NCI-H2227 (cell line): ENCODE data around the gene DAPK1.

ENCODE experiments used
- DNase-seq: peaks from one replicate; lab custom pipeline; 2025; ENCODE audit not compliant: unreplicated experiment; lab: John Stamatoyannopoulos, UW

The DAPK1 gene

DNA sequence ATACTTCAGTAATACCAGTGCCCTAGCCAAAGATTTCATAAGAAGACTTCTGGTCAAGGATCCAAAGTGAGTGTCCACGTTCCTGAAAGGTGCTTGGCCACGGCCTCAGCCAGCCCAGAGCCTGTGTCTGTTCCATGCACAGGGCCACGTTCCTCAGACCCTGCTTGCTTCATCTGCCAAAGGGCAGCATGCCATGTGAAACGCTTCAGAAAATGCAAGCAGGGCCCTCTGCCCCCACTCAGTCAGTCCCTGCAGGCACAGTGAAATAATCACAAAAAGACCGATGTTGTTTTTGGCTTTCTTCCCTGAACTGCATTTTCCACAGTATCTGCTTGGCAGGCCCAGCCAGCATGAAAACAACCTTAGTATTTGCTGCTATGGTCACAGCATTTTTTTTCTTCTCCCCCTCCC lies 142.7 kb downstream of the DAPK1 start:
- no peak for DNase-seq

DNA sequence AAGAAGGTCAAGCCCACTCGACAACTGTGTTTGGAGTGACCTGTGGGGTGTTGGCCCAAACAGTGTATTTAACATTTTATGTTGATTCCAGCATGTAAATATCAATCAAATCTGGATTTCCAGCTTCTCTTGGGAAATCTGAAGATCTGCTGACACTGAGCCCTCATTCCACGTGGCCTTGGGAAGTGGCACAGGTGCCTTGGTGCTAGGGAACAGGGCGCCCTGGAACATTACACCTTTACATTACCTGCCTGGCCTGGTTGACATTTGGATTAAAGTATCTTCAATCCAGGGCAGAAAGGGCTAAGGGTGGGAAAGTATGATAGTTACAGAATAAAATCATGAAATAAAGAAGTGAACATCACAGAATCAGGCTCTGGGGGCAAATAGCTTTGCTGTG lies 143.4 kb downstream of the DAPK1 start:
- no peak for DNase-seq

DNA sequence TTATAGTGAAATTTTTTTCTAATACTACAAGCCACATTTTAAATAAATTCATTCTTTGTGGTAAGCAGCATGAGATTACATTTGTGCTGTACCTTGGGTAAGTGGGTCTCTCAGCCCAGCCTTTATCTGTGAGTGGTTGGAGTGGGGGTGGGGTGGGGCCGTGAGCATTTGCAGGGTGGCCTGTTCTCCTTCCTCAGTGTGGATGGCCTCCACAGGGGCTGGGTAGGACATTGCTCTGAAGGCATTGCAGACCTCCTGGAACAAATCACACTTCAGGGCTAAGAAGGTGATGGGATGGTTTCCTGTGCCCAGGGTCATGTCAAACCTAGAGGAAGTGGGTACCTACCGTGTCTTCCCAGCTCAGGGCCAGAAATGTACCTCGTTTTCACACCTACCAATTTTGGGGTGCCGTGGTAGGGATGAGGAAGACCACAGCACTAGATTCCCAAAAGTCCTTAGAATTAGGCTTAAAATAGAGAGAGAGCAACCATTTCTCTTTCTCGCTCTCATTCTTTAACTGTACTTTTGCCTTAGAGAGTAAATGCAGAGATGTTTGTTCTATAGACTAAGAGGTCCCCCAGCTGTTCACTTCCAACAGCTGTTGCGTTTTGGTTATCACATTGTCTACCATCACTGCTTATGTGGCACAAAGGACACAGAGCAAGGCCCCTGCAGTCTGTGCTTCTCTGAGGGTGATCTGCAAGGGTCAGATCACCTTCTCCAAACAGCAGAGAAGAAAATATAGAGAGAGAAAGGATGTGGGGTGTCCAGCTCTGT lies 144.9 kb downstream of the DAPK1 start:
- no peak for DNase-seq

DNA sequence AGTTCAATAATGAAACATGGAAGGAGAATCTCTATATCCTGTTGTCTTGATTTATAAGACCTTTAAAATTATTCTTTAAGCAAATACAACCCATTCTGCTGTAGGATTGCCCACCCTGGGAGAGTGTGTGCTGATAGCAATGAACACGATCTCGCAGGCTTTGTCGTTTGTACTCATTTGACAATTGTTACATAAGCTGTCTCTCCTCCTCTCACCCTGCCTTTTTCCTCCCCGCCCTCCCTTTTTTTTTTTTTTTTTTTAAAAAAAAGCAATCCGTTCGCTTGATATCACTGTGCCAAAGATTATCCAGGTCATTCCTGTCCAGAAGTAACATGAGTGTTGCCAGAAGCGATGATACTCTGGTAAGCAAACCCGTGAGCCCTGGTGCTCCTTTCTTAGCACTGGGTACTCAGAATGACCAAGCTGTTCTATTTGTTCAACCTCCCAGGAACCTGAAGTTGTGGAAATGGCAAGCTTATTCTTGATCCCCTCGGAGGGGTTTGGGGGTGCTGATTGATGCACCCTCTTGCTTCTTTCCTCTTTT lies 145.5 kb downstream of the DAPK1 start:
- no peak for DNase-seq

DNA sequence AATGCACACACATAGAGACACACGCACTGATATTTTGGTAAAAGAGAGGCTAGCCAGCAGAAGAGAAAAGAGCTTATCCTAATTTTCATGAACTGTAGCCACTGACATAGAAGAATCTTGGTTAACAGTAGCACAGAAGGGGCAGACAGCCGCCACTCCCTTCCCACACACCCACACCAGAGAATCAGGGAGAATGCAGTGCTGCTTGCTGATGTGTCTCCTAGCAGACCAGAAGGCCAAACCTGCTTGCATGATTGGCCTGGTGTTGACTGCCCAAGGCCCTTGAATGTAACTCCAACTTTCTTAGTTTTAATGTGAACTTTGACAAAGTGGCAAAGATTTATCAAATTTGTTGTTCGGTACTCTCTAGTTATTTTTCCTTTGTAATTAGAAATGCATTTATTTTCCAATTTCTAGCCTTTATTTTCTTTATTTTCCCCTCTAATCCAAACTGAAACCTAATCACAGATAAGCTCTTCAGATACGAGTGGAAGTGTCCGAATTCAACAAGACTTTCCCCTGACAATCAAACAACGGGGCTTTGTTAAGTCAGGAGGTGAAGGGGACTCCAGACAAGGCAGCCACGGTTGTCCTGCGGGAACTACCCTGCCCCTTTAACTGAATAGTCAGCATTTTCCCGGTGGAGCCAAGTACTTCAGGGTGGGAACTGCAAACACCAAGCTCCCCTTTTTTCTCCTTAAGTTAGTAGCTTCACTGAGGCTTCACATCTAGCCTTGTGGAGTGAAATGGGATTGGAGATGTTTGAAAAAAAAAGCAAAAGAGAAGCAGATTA lies 146.3 kb downstream of the DAPK1 start:
- no peak for DNase-seq

DNA sequence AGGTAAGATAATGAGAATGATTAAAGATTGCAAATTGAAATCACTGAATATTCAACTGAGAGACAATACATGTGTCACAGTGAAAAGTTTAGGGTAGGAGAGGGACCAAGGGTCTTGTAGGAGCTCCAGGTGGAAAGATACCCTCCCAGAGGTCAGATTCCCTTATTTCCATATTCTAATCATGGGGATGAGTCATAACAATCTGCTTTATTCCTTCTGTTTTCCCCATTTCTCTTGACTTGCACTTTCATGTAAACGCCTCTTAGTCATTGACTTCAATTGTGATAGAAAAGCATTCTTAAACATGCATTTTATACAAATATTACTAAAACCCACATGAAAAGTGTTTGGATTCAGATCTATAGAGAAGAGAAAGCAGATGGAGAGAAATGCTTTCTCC lies 147.0 kb downstream of the DAPK1 start:
- no peak for DNase-seq

- no peak for DNase-seq
Measured at GRCh38 chr9:87646546-87646945, 148.9 kb downstream of the DAPK1 start.

DNA sequence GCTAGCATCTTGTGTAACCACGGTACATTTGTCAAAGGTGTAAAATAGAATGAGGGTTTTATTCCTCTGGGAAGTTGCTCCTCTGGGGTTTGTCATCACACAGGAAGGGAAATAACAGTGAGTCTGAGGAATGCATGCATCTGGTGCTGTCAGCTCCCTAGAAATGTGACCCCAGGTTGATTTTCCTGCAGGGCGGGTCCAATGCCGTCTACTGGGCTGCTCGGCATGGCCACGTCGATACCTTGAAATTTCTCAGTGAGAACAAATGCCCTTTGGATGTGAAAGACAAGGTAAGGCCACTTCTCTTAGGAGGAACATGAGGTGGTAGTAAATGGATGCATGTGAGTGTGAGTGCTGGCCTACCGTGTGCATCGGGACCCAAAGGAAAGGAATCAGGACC lies 149.4 kb downstream of the DAPK1 start:
- DNase-seq: no peak

DNA sequence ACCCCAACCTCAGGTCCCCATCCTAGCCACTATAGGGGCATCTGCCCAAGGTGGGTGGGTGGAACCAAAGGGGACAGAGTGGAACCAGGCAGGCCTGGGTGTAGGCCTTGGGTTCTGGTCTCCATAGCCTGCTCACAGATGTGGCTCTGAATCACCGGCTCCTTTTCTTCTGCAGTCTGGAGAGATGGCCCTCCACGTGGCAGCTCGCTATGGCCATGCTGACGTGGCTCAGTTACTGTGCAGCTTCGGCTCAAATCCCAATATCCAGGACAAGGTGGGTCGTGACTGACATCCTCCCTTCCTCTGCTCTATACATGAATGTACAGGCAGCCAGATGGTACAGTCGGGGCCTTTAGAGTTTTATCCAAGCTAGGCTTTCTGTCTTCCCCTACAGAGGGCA lies 150.9 kb downstream of the DAPK1 start:
- no peak for DNase-seq

DNA sequence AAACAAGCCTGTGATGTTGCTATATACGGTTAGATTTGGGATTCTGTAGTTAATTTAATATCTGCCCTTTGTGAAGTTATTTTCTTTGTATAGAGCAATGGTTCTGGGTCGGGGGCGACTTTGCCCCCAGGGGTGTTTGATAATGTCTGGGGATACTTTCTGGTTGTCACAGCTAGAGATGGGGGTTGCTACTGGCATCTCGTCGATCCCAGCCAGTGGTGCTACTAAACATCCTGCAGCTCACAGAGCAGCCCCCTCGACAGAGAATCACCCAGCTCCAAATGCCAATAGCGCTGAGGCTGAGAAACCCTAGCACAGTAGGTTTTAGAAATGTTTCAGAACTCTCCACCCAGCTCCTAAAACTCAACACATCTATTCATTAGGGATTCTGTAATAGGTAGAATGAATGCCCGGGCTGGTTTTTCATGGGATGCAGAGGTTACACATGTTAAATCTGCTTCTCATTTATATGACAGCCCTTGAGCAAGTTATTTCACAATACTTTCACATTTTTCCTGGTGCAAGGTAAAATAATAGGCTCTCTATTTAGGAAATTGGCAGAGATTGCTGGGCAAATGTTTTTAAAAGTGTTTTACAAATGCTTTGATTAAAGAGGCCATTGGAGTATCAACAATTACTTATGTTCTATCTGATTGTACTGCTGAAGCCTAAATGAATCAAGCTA lies 153.1 kb downstream of the DAPK1 start:
- DNase-seq: no peak

GRCh38 chr9:87651431-87651830 lies 153.8 kb downstream of the DAPK1 start:
- no peak for DNase-seq

DNA sequence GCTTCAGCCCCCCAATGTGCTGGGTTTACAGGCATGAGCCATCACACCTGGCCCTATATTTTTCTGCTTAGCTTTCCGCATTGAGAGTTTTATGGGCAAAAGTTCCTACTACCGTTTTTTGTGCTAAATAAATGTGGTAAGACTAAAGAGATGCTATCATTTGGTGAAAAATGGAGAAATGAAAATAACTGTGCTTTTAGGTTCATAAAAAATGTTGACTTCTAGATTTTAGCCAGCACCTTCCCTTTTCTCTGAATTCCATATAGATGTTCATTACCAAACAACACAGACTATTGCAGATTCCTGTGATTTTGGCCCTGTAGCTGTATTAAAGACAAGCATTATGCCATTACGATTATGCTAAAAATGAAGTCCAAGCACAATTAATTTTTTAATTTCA lies 156.3 kb downstream of the DAPK1 start:
- no peak for DNase-seq

DNA sequence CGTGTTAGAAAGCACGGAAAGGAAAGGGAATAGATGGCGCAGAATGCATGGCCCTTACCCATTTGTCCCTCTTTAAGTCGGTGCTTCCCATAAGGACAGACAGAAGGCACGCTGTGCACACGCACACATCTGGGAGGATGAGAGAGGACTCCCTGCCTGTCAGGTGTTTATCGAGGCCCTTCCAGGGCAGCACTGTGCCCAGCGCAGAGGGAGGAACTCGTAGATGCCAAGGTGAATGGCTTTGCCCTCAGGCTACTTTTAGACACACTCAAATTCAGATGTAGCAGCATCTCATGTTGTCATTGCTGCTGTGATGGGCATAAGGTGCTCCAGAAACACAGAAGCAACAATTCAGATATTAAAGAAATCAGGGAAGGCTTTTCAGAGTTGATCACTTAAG lies 158.1 kb downstream of the DAPK1 start:
- DNase-seq: no peak

DNA sequence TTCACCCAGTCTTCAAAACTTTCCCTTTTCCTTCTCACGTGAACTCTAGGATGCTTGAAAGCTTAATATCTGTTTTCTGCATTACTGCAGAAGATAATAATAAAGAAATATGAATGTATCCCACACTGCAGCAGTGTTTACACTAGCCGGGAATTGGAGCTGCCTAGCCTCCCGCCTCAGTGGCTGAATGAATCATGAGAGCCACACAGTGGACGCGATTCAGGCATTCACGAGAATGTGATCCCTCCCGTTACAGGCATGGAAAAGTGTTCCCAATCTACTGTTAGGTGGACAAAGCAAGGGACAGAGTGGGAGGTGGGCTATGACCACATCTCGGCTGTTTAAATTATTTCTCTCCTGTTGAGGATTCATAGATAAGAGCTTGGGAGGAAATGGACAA lies 158.8 kb downstream of the DAPK1 start:
- DNase-seq: no peak

DNA sequence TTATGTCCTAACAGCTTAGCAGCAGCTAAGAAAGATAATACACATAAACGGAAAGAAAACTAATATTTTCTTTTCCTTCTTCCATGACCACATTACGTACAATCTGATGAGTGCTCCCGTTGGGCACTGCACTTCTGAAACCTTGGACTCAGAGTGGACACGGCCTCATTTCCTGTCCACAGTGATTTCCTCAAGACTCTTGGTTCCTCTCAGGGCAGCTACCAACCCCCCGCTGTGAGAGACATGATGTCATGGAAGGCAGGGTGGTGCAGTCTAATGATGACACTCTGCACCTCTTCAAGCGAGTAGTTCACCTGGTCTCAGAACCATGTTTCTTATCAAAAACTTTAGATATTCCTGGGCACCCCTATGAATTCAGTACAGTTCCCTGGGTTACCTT lies 159.5 kb downstream of the DAPK1 start:
- DNase-seq: no peak

DNA sequence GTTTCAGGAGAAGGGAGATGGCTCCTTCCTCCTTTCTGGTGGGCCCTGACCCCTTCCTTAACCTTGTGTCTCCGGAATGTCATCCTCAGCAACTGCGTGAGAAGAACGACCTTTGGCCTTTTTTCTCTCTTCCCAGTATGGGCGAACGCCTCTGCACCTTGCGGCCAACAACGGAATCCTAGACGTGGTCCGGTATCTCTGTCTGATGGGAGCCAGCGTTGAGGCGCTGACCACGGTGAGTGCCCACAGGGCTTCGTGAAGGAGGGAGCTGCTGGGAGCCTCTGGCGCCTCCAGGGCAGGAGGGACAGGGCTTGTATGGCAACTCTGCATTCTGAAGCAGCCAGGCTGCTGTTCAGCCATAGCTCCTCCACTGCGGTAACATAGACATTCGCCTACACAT lies 160.2 kb downstream of the DAPK1 start:
- no peak for DNase-seq

DNA sequence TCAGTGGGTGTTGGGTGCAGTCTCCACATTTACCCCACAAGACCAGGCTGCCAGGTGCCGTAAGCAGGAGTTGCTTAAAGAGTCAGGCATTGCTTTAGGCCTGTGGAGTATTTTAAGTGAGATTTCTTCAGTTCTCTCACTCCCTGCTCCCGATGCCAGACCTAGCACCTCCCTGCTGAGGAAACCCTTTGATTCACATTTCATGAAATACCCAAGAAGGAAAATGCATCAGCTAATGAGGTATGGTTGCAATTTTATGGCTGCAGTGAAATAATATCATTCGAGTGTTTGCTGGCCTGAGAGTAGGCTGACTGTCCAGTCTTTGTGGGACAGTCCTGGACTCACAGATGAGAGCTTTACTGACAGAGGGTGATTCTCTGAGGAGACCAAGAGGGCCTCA lies 160.8 kb downstream of the DAPK1 start:
- no peak for DNase-seq

- no peak for DNase-seq
Measured at GRCh38 chr9:87659534-87660419, 162.1 kb downstream of the DAPK1 start.

DNA sequence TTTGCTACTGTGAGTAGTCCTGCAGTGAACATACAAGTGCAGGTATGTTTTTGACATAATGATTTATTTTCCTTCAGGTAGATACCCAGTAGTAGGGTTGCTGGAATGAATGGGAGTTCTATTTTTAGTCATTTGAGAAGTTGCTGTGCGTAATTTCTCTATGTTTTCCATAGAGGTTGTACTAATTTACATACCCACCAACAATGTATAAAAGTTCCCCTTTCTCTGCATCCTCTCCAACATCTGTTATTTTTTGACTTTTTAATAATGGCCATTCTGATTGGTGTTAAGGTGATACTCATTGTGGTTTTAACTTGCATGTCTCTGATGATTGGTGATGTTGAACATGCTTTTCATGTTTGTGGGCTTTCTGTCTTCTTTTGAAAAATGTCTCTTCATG lies 163.6 kb downstream of the DAPK1 start:
- no peak for DNase-seq

GRCh38 chr9:87662808-87663528 lies 165.3 kb downstream of the DAPK1 start:
- no peak for DNase-seq
